NCI-H526 (cell line): ENCODE data around the gene CDKN2D.
A peak's percentile ranks its signal among the peaks of the same experiment; 100 is the strongest.

Experiments used
- DNase-seq, 2 experiments: peaks; one replicate each; lab custom pipeline; 2025; lab: John Stamatoyannopoulos, UW

The CDKN2D gene

GRCh38 chr19:10568826-10569651 is at the start of gene CDKN2D:
CDKN2D (minus strand) TSS chr19:10568979; CDS start chr19:10568653, 326 bp downstream.
- DNase-seq = peak; percentile 93 to 98

- DNase-seq = no peak
Measured at GRCh38 chr19:10617409-10618121, 48.8 kb upstream of the CDKN2D start.

- DNase-seq = no peak
Measured at GRCh38 chr19:10615429-10616023, 46.7 kb upstream of the CDKN2D start.

- DNase-seq = no peak
Measured at GRCh38 chr19:10612499-10613119, 43.8 kb upstream of the CDKN2D start.

GRCh38 chr19:10611907-10612306 is 43.1 kb upstream of the CDKN2D start:
- no peak for DNase-seq

- DNase-seq = peak in 1 of 2 experiments; percentile 1
Measured at GRCh38 chr19:10604460-10604980, 35.7 kb upstream of the CDKN2D start.

- no peak for DNase-seq
Measured at GRCh38 chr19:10603873-10604459, 35.2 kb upstream of the CDKN2D start.

GRCh38 chr19:10603084-10603872 is 34.5 kb upstream of the CDKN2D start:
- DNase-seq = no peak

- peak in 1 of 2 experiments; percentile 68 for DNase-seq
Measured at GRCh38 chr19:10602330-10603083, 33.7 kb upstream of the CDKN2D start.

GRCh38 chr19:10601999-10602329 is 33.2 kb upstream of the CDKN2D start:
- DNase-seq = no peak

GRCh38 chr19:10600149-10600548 is 31.4 kb upstream of the CDKN2D start:
- no peak for DNase-seq

GRCh38 chr19:10593820-10594637 is 25.2 kb upstream of the CDKN2D start:
- no peak for DNase-seq

GRCh38 chr19:10593148-10593547 is 24.4 kb upstream of the CDKN2D start:
- DNase-seq = no peak

GRCh38 chr19:10587839-10588150 is 19.0 kb upstream of the CDKN2D start:
- DNase-seq = no peak

GRCh38 chr19:10587022-10587838 is 18.5 kb upstream of the CDKN2D start, which contains the start of gene AP1M2:
AP1M2 (minus strand) TSS chr19:10587312; CDS start chr19:10587231, 81 bp downstream.
- peak; percentile 19 to 56 for DNase-seq

GRCh38 chr19:10586396-10586795 is 17.6 kb upstream of the CDKN2D start:
- DNase-seq = peak in 1 of 2 experiments; percentile 12

GRCh38 chr19:10583036-10583776 is 14.4 kb upstream of the CDKN2D start:
- no peak for DNase-seq

GRCh38 chr19:10582091-10582490 is 13.3 kb upstream of the CDKN2D start:
- no peak for DNase-seq
